Measurements from ENCODE around the gene RAF1.

RAF1 gene

GRCh38 chr3:12608376-12608775, 55.5 kb downstream of the RAF1 start:
- Histone ChIP-seq H3K27me3 (ENCODE audit: low read length) (no peaks in the 10 kb centered on the region), H2AFZ (ENCODE audit: low read depth, low read length, severe bottlenecking) (no peak overlapping the region), H3K9me2 (replicated peaks; ENCODE audit: insufficient read depth, low read length) (no peaks in the 10 kb centered on the region), H3K9ac (ENCODE audit: low read length) (no peak overlapping the region), H3K27ac (ENCODE audit: low read depth, low read length) (no peak overlapping the region), H3K4me3 (ENCODE audit: insufficient read depth, low read length, poor library complexity, severe bottlenecking) (no peak overlapping the region), H3K79me2 (ENCODE audit: insufficient read depth, low read length) (peaks cover 13% of the 10 kb centered on the region), H3K9me3 (ENCODE audit: insufficient read depth, low read length) (no peaks in the 10 kb centered on the region), H3F3A (ENCODE audit: insufficient read depth) (peaks cover 3% of the 10 kb centered on the region; the same call in 1 of the 2 replicates), H4K20me1 (ENCODE audit: low read depth, low read length) (no peaks in the 10 kb centered on the region), H3K4me2 (ENCODE audit: low read depth, low read length, poor library complexity, severe bottlenecking) (no peak overlapping the region), H3K36me3 (ENCODE audit: low read length) (peaks cover 48% of the 10 kb centered on the region)
- no peak for TF ChIP-seq EZH2phosphoT487 (conservative IDR thresholded peaks at IDR 0.05; ENCODE audit: low read length)
- TF ChIP-seq CTCF (IDR thresholded peaks at IDR 0.05; ENCODE audit: insufficient read depth, low read length, poor library complexity, severe bottlenecking): no peak

- TF ChIP-seq CTCF (IDR thresholded peaks at IDR 0.05; ENCODE audit: insufficient read depth, low read length, poor library complexity, severe bottlenecking): no peak
- no peak for TF ChIP-seq EZH2phosphoT487 (conservative IDR thresholded peaks at IDR 0.05; ENCODE audit: low read length)
- Histone ChIP-seq H3F3A (ENCODE audit: insufficient read depth) (no peaks in the 10 kb centered on the region), H3K27me3 (ENCODE audit: low read length) (no peaks in the 10 kb centered on the region), H2AFZ (ENCODE audit: low read depth, low read length, severe bottlenecking) (no peak overlapping the region), H3K27ac (ENCODE audit: low read depth, low read length) (no peak overlapping the region), H3K9me3 (ENCODE audit: insufficient read depth, low read length) (no peaks in the 10 kb centered on the region), H3K9ac (ENCODE audit: low read length) (no peak overlapping the region), H3K36me3 (ENCODE audit: low read length) (peaks cover 62% of the 10 kb centered on the region), H3K79me2 (ENCODE audit: insufficient read depth, low read length) (0 out of 2 replicates have a peak, but pooled peaks cover 4% of the 10 kb centered on the region), H3K4me2 (ENCODE audit: low read depth, low read length, poor library complexity, severe bottlenecking) (no peak overlapping the region), H3K9me2 (replicated peaks; ENCODE audit: insufficient read depth, low read length) (no peaks in the 10 kb centered on the region), H3K4me3 (ENCODE audit: insufficient read depth, low read length, poor library complexity, severe bottlenecking) (no peak overlapping the region), H4K20me1 (ENCODE audit: low read depth, low read length) (no peaks in the 10 kb centered on the region; the same call in 1 of the 2 replicates)
Measured at GRCh38 chr3:12603969-12604368, 59.9 kb downstream of the RAF1 start.

- Histone ChIP-seq H3K4me3 (ENCODE audit: insufficient read depth, low read length, poor library complexity, severe bottlenecking) (no peak overlapping the region), H3K9me2 (replicated peaks; ENCODE audit: insufficient read depth, low read length) (no peaks in the 10 kb centered on the region), H3K27me3 (ENCODE audit: low read length) (no peaks in the 10 kb centered on the region), H2AFZ (ENCODE audit: low read depth, low read length, severe bottlenecking) (no peak overlapping the region), H3K27ac (ENCODE audit: low read depth, low read length) (no peak overlapping the region), H3F3A (ENCODE audit: insufficient read depth) (no peaks in the 10 kb centered on the region), H3K4me2 (ENCODE audit: low read depth, low read length, poor library complexity, severe bottlenecking) (no peak overlapping the region), H4K20me1 (ENCODE audit: low read depth, low read length) (no peaks in the 10 kb centered on the region; the same call in 1 of the 2 replicates), H3K79me2 (ENCODE audit: insufficient read depth, low read length) (0 out of 2 replicates have a peak, but pooled peaks cover 4% of the 10 kb centered on the region), H3K9ac (ENCODE audit: low read length) (no peak overlapping the region), H3K36me3 (ENCODE audit: low read length) (peaks cover 49% of the 10 kb centered on the region; the same call in 1 of the 2 replicates), H3K9me3 (ENCODE audit: insufficient read depth, low read length) (no peaks in the 10 kb centered on the region)
- no peak for TF ChIP-seq CTCF (IDR thresholded peaks at IDR 0.05; ENCODE audit: insufficient read depth, low read length, poor library complexity, severe bottlenecking)
- TF ChIP-seq EZH2phosphoT487 (conservative IDR thresholded peaks at IDR 0.05; ENCODE audit: low read length): no peak
Measured at GRCh38 chr3:12601072-12601471, 62.8 kb downstream of the RAF1 start.

Measured in SU-DHL-6 (cell line).